Globus pallidus (tissue), 1 donor: ENCODE results near the gene PDE4B.
A peak's percentile ranks its signal among the peaks of the same experiment; 100 is the strongest.

Experiments used
- DNase-seq: peaks from one replicate; pipeline ENCODE4 v3.0.0-alpha.2; 2015; ENCODE audit warnings: low spot score

PDE4B gene

GRCh38 chr1:66240491-66241484 is 448.1 kb downstream of the PDE4B start:
- peak; percentile 38 for DNase-seq

GRCh38 chr1:66242646-66243547 is 450.2 kb downstream of the PDE4B start:
- DNase-seq = peak; percentile 95

- DNase-seq = no peak
Measured at GRCh38 chr1:66243548-66244130, 450.9 kb downstream of the PDE4B start.

GRCh38 chr1:66244429-66244828 is 451.7 kb downstream of the PDE4B start:
- peak; percentile 96 for DNase-seq

GRCh38 chr1:66245691-66246090 is 453.0 kb downstream of the PDE4B start:
- no peak for DNase-seq

GRCh38 chr1:66246351-66247269 is 453.9 kb downstream of the PDE4B start:
- DNase-seq = no peak

- DNase-seq = no peak
Measured at GRCh38 chr1:66247415-66248208, 454.9 kb downstream of the PDE4B start.

- DNase-seq = no peak
Measured at GRCh38 chr1:66248257-66248656, 455.6 kb downstream of the PDE4B start.

GRCh38 chr1:66248746-66249145 is 456.1 kb downstream of the PDE4B start:
- DNase-seq = no peak

- no peak for DNase-seq
Measured at GRCh38 chr1:66250075-66250474, 457.4 kb downstream of the PDE4B start.

GRCh38 chr1:66250478-66250877 is 457.8 kb downstream of the PDE4B start:
- DNase-seq = no peak

- no peak for DNase-seq
Measured at GRCh38 chr1:66251546-66251945, 458.9 kb downstream of the PDE4B start.

- peak; percentile 85 for DNase-seq
Measured at GRCh38 chr1:66253330-66253921, 460.7 kb downstream of the PDE4B start.

GRCh38 chr1:66254785-66255184 is 462.1 kb downstream of the PDE4B start:
- DNase-seq = no peak

- DNase-seq = no peak
Measured at GRCh38 chr1:66256629-66257572, 464.2 kb downstream of the PDE4B start.

GRCh38 chr1:66258404-66259105 is 465.9 kb downstream of the PDE4B start:
- DNase-seq = no peak

GRCh38 chr1:66261364-66261763 is 468.7 kb downstream of the PDE4B start:
- DNase-seq = no peak
